Mucosa of descending colon (tissue), 3 donors: Measurements from ENCODE around the gene ATP6AP1. TPM values are rescaled to one million over a fixed set of nuclear protein-coding genes. Genes with fewer than 3 reads are reported as not detected.

Experiments used
- ATAC-seq: fragments of 200-7000 bp; cut with Tn5 transposase; one replicate; pipeline ENCODE4 v1.9.1; 2020; ENCODE audit warnings: mild to moderate bottlenecking, moderate library complexity
- DNase-seq, 3 donors: peaks; one replicate each; pipeline ENCODE4 v3.0.0-alpha.2; 2020
- H3K36me3 ChIP-seq: fragments of 200-600 bp; one replicate; pipeline ENCODE4 v1.8.0; 2021; ENCODE audit warnings: low read depth, mild to moderate bottlenecking
- H3K4me1 ChIP-seq: fragments of 200-600 bp; one replicate; pipeline ENCODE4 v1.8.0; 2021; ENCODE audit warnings: low read depth, mild to moderate bottlenecking
- H3K4me3 ChIP-seq: fragments of 200-600 bp; one replicate; pipeline ENCODE4 v1.8.0; 2021; ENCODE audit warnings: mild to moderate bottlenecking
- H3K9me3 ChIP-seq: fragments of 200-600 bp; one replicate; pipeline ENCODE4 v1.8.0; 2021; ENCODE audit warnings: mild to moderate bottlenecking
- CTCF ChIP-seq: fragments of 200-600 bp; IDR thresholded peaks from one replicate; pipeline ENCODE4 v1.8.0; 2022; ENCODE audit warnings: antibody characterized with exemption, mild to moderate bottlenecking
- intact Hi-C, 2 donors: fragments of 100-400 bp; cut with DNase I in 1 of 2; cut with micrococcal nuclease in 1 of 2; formaldehyde crosslinking; loops; one replicate each; pipeline versions ENCODE4 v1.11.0 to v1.11.1; 2022; cut with DNase I, micrococcal nuclease
- total RNA-seq, 3 donors: library from RNA; stranded (reverse); fragmentation: NEBNext Ultra II Directional in 2 of 3; extraction: Animal tissue kit (Norgen Biotek cat#: 25700) in 2 of 3; gene quantifications; one replicate each; pipeline versions ENCODE4 v1.2.1 to v1.2.4, GENCODE V29; 2021 to 2023
- donor health status: DM: no; HTN: no; CAD: no; lungs with moderate emphysema.
- donor health status: DM: no; HTN: no; CAD: no.
- donor health status: DM: no; HTN: yes; CAD: no.

Gene ATP6AP1
- total RNA-seq, 3 donors from 2014 or later = 78.1 to 95.8 (median 95.2) TPM

DNA sequence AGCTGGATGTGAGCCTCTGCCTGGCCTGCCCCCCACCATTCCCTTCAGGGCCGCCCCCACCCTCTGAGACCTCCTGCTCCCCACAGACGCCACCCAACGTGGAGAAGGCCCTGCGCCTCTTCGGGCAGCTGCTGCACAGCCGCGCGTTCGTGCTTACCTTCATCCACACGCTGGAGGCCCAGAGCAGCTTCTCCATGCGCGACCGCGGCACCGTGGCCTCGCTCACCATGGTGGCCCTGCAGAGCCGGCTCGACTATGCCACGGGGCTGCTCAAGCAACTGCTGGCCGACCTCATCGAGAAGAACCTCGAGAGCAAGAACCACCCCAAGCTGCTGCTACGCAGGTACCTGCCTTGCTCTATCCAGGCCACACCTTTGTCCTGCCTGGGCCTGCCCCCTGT lies 39.7 kb downstream of the ATP6AP1 start:
- ATAC-seq (no peak), DNase-seq (no peak)
- intact Hi-C loops = no loop called here
- Histone ChIP-seq H3K4me1 (no peaks in the 10 kb centered on the region), H3K9me3 (no peaks in the 10 kb centered on the region), H3K36me3 (no peaks in the 10 kb centered on the region), H3K4me3 (no peak overlapping the region)
- no peak for TF ChIP-seq CTCF

GRCh38 chrX:154469114-154469513 lies 40.6 kb downstream of the ATP6AP1 start:
- ATAC-seq = no peak
- intact Hi-C loops = no loop called here

DNA sequence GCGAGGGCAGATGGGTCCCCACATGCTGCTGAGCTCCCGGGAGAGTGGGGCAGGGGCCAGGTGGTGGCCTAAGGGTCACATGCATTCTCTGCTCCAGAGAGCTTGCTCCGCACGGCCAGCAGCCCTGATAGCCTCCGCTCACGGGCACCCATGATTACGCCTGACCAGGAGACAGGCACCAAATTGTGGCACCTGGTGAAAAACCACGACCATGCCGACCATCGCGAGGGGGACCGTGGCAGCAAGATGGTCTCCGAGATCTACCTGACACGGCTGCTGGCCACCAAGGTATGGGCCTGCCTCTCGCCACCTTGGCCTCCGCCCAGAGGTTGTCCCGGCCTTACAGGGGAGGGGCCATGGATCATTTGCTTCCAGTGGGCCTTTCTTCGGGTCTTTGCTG lies 41.4 kb downstream of the ATP6AP1 start:
- Histone ChIP-seq H3K4me3 (no peak overlapping the region), H3K9me3 (no peaks in the 10 kb centered on the region), H3K36me3 (no peaks in the 10 kb centered on the region), H3K4me1 (no peaks in the 10 kb centered on the region)
- ATAC-seq (no peak), DNase-seq (no peak)
- intact Hi-C loops = no loop called here
- no peak for TF ChIP-seq CTCF

More at GRCh38 chrX:154469114-154469513, 40.6 kb downstream of the ATP6AP1 start:
- no peak for DNase-seq
- H3K4me3 ChIP-seq = no peak overlapping the region
- no peaks in the 10 kb centered on the region for H3K4me1 ChIP-seq
- TF ChIP-seq CTCF = no peak
- no peaks in the 10 kb centered on the region for H3K36me3 ChIP-seq
- H3K9me3 ChIP-seq = no peaks in the 10 kb centered on the region

DNA sequence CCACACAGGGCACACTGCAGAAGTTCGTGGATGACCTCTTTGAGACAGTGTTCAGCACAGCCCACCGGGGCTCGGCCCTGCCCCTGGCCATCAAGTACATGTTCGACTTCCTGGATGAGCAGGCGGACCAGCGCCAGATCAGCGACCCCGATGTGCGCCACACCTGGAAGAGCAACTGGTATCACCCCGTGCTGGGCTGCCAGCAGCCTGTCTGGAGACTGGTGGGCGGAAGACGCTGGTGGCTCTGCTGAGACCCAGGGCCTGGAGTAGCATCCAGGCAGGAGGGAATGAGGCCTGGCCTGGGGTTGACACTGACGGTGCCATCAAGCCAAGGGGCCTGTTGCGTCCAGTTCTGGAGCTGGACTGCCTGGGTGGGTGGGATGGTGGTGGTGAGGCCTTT lies 42.0 kb downstream of the ATP6AP1 start:
- Histone ChIP-seq H3K4me3 (no peak overlapping the region), H3K4me1 (no peaks in the 10 kb centered on the region), H3K36me3 (no peaks in the 10 kb centered on the region), H3K9me3 (no peaks in the 10 kb centered on the region)
- intact Hi-C loops = no loop called here
- DNase-seq (no peak), ATAC-seq (no peak)
- no peak for TF ChIP-seq CTCF

- ATAC-seq (no peak), DNase-seq (no peak)
- no peaks in the 10 kb centered on the region for H3K4me1 ChIP-seq
- no peak for TF ChIP-seq CTCF
- intact Hi-C loops = no loop called here
- no peak overlapping the region for H3K4me3 ChIP-seq
- H3K9me3 ChIP-seq = no peaks in the 10 kb centered on the region
- H3K36me3 ChIP-seq = no peaks in the 10 kb centered on the region
Observed at GRCh38 chrX:154470914-154471568, 42.6 kb downstream of the ATP6AP1 start.
